HUES64 (cell line): Measurements from ENCODE around the gene TRIM69.

Source experiments
- H3K27ac ChIP-seq: 2 replicates; pipeline ENCODE4 v1.7.0; 2013; ENCODE audit warnings: low read depth, low read length, inconsistent platforms
- H3K27me3 ChIP-seq: 2 replicates; pipeline ENCODE4 v1.6.1; 2013; ENCODE audit warnings: mild to moderate bottlenecking, low read length; ENCODE audit not compliant: insufficient read depth
- H3K36me3 ChIP-seq: 2 replicates; pipeline ENCODE4 v1.6.1; 2013; ENCODE audit warnings: mild to moderate bottlenecking, low read length; ENCODE audit not compliant: insufficient read depth
- H3K4me1 ChIP-seq: 2 replicates; pipeline ENCODE4 v1.6.1; 2013; ENCODE audit warnings: mild to moderate bottlenecking, low read length, moderate library complexity; ENCODE audit not compliant: insufficient read depth
- H3K4me3 ChIP-seq: 2 replicates; pipeline ENCODE4 v1.5.1; 2013; ENCODE audit warnings: mild to moderate bottlenecking, low read length, moderate library complexity
- H3K9ac ChIP-seq: 2 replicates; pipeline ENCODE4 v1.6.1; 2013; ENCODE audit warnings: mild to moderate bottlenecking, low read depth, low read length
- H3K9me3 ChIP-seq: 2 replicates; pipeline ENCODE4 v1.6.1; 2013; ENCODE audit warnings: low read depth, low read length; ENCODE audit not compliant: insufficient read depth
- WGBS: fragments of 150-250, 120-280 bp; methylation state at CpG from one replicate; pipeline ENCODE4 v1.1.7; 2013; ENCODE audit warnings: missing lambda C conversion rate; 5-methylcytosine and 5-hydroxymethylcytosine counted together

TRIM69 gene

GRCh38 chr15:44792715-44793114, 56.4 kb downstream of the TRIM69 start:
- no peaks in the 10 kb centered on the region for H3K9me3 ChIP-seq
- no peaks in the 10 kb centered on the region for H3K4me1 ChIP-seq
- H3K9ac ChIP-seq = no peak overlapping the region
- H3K27me3 ChIP-seq = no peaks in the 10 kb centered on the region
- H3K27ac ChIP-seq = no peak overlapping the region
- WGBS = 93% methylated on average over 1 of the region's 1 CpG
- no peaks in the 10 kb centered on the region for H3K36me3 ChIP-seq
- H3K4me3 ChIP-seq = no peak overlapping the region

GRCh38 chr15:44794072-44794471, 57.7 kb downstream of the TRIM69 start:
- H3K27ac ChIP-seq = no peak overlapping the region
- no peaks in the 10 kb centered on the region for H3K27me3 ChIP-seq
- no peaks in the 10 kb centered on the region for H3K4me1 ChIP-seq
- 80% methylated on average over 1 of the region's 1 CpG for WGBS
- H3K9me3 ChIP-seq = no peaks in the 10 kb centered on the region
- H3K36me3 ChIP-seq = no peaks in the 10 kb centered on the region
- H3K9ac ChIP-seq = no peak overlapping the region
- no peak overlapping the region for H3K4me3 ChIP-seq

- Histone ChIP-seq H3K36me3 (no peaks in the 10 kb centered on the region), H3K27ac (no peak overlapping the region), H3K9ac (no peak overlapping the region), H3K4me3 (no peak overlapping the region), H3K9me3 (no peaks in the 10 kb centered on the region), H3K4me1 (no peaks in the 10 kb centered on the region), H3K27me3 (no peaks in the 10 kb centered on the region)
- 83% methylated on average over 1 of the region's 1 CpG for WGBS
Observed at GRCh38 chr15:44796508-44796907, 60.2 kb downstream of the TRIM69 start.

GRCh38 chr15:44798826-44799225, 62.5 kb downstream of the TRIM69 start:
- no peaks in the 10 kb centered on the region for H3K4me1 ChIP-seq
- H3K36me3 ChIP-seq = no peaks in the 10 kb centered on the region
- 73% methylated on average over 3 of the region's 3 CpGs for WGBS
- H3K9me3 ChIP-seq = no peaks in the 10 kb centered on the region
- no peaks in the 10 kb centered on the region for H3K27me3 ChIP-seq
- H3K4me3 ChIP-seq = no peak overlapping the region
- H3K27ac ChIP-seq = no peak overlapping the region
- H3K9ac ChIP-seq = no peak overlapping the region

GRCh38 chr15:44801364-44801763, 65.0 kb downstream of the TRIM69 start:
- no peaks in the 10 kb centered on the region for H3K36me3 ChIP-seq
- WGBS = 96% methylated on average over 4 of the region's 5 CpGs
- no peak overlapping the region for H3K27ac ChIP-seq
- H3K9me3 ChIP-seq = no peaks in the 10 kb centered on the region
- no peaks in the 10 kb centered on the region for H3K27me3 ChIP-seq
- no peaks in the 10 kb centered on the region for H3K4me1 ChIP-seq
- no peak overlapping the region for H3K9ac ChIP-seq
- H3K4me3 ChIP-seq = no peak overlapping the region

GRCh38 chr15:44801797-44802196, 65.5 kb downstream of the TRIM69 start:
- H3K9ac ChIP-seq = no peak overlapping the region
- H3K9me3 ChIP-seq = no peaks in the 10 kb centered on the region
- no peak overlapping the region for H3K4me3 ChIP-seq
- H3K27ac ChIP-seq = no peak overlapping the region
- H3K27me3 ChIP-seq = no peaks in the 10 kb centered on the region
- H3K36me3 ChIP-seq = no peaks in the 10 kb centered on the region
- H3K4me1 ChIP-seq = no peaks in the 10 kb centered on the region

- WGBS = 91% methylated on average over 1 of the region's 1 CpG
- Histone ChIP-seq H3K4me3 (no peak overlapping the region), H3K9ac (no peak overlapping the region), H3K9me3 (no peaks in the 10 kb centered on the region), H3K27me3 (no peaks in the 10 kb centered on the region), H3K36me3 (no peaks in the 10 kb centered on the region), H3K27ac (no peak overlapping the region), H3K4me1 (no peaks in the 10 kb centered on the region)
Observed at GRCh38 chr15:44802336-44802735, 66.0 kb downstream of the TRIM69 start.

- Histone ChIP-seq H3K27ac (no peak overlapping the region), H3K4me3 (no peak overlapping the region), H3K27me3 (no peaks in the 10 kb centered on the region), H3K9ac (no peak overlapping the region), H3K9me3 (no peaks in the 10 kb centered on the region), H3K4me1 (no peaks in the 10 kb centered on the region), H3K36me3 (no peaks in the 10 kb centered on the region)
- WGBS = 89% methylated on average over 4 of the region's 4 CpGs
Observed at GRCh38 chr15:44804298-44805046, 68.1 kb downstream of the TRIM69 start.

- H3K27me3 ChIP-seq = no peaks in the 10 kb centered on the region
- H3K36me3 ChIP-seq = no peaks in the 10 kb centered on the region
- H3K9ac ChIP-seq = no peak overlapping the region
- H3K4me1 ChIP-seq = no peaks in the 10 kb centered on the region
- H3K9me3 ChIP-seq = no peaks in the 10 kb centered on the region
- no peak overlapping the region for H3K27ac ChIP-seq
- H3K4me3 ChIP-seq = no peak overlapping the region
- 94% methylated on average over 3 of the region's 4 CpGs for WGBS
Observed at GRCh38 chr15:44808557-44808956, 72.2 kb downstream of the TRIM69 start.

- Histone ChIP-seq H3K36me3 (no peaks in the 10 kb centered on the region), H3K27me3 (no peaks in the 10 kb centered on the region), H3K4me3 (no peak overlapping the region), H3K9ac (no peak overlapping the region), H3K9me3 (no peaks in the 10 kb centered on the region), H3K4me1 (no peaks in the 10 kb centered on the region), H3K27ac (no peak overlapping the region)
- WGBS = 85% methylated on average over 7 of the region's 10 CpGs
Observed at GRCh38 chr15:44810237-44810636, 73.9 kb downstream of the TRIM69 start.

- Histone ChIP-seq H3K4me3 (no peak overlapping the region), H3K4me1 (no peaks in the 10 kb centered on the region), H3K9ac (no peak overlapping the region), H3K27ac (no peak overlapping the region), H3K27me3 (no peaks in the 10 kb centered on the region), H3K9me3 (no peaks in the 10 kb centered on the region), H3K36me3 (no peaks in the 10 kb centered on the region)
- WGBS = 87% methylated on average over 3 of the region's 3 CpGs
Observed at GRCh38 chr15:44811337-44811736, 75.0 kb downstream of the TRIM69 start.

- no peaks in the 10 kb centered on the region for H3K9me3 ChIP-seq
Observed at GRCh38 chr15:44812029-44812517, 75.7 kb downstream of the TRIM69 start.

More at GRCh38 chr15:44812029-44812517, 75.7 kb downstream of the TRIM69 start:
- Histone ChIP-seq H3K36me3 (no peaks in the 10 kb centered on the region), H3K27me3 (no peaks in the 10 kb centered on the region), H3K9ac (no peak overlapping the region), H3K4me3 (no peak overlapping the region), H3K27ac (no peak overlapping the region), H3K4me1 (no peaks in the 10 kb centered on the region)
- WGBS = 92% methylated on average over 5 of the region's 5 CpGs
